Measurements from ENCODE around the gene LHFPL3.

The LHFPL3 gene

DNA sequence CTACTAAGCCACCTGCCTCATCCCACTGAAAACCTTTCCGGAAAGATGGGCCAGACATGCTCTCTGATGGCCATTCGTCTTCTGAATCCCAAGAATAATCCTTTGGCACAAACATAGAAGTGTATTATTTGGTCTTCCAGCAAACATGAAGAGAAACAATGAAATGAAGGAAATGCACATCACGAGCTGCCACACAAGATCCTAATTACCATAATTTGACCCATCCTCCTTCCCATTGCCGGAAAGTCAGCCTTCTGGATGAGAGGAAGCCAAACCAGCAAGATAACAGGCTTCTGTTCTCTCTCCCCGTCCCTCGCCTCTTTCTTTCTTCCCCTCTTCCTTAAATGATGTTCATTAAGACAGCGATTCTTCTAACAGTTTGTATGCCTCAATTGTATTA, 466.7 kb downstream of the LHFPL3 start:
- DNase-seq (ENCODE audit: extremely low read depth, low read depth): no peak
- TF ChIP-seq, protein P1, sequence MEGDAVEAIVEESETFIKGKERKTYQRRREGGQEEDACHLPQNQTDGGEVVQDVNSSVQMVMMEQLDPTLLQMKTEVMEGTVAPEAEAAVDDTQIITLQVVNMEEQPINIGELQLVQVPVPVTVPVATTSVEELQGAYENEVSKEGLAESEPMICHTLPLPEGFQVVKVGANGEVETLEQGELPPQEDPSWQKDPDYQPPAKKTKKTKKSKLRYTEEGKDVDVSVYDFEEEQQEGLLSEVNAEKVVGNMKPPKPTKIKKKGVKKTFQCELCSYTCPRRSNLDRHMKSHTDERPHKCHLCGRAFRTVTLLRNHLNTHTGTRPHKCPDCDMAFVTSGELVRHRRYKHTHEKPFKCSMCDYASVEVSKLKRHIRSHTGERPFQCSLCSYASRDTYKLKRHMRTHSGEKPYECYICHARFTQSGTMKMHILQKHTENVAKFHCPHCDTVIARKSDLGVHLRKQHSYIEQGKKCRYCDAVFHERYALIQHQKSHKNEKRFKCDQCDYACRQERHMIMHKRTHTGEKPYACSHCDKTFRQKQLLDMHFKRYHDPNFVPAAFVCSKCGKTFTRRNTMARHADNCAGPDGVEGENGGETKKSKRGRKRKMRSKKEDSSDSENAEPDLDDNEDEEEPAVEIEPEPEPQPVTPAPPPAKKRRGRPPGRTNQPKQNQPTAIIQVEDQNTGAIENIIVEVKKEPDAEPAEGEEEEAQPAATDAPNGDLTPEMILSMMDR (IDR thresholded peaks at IDR 0.05; ENCODE audit: low read depth, low read length, missing control alignments): no peak
- no peak overlapping the region for H3K4me3 ChIP-seq (replicated peaks; ENCODE audit: low read depth, low read length)

DNA sequence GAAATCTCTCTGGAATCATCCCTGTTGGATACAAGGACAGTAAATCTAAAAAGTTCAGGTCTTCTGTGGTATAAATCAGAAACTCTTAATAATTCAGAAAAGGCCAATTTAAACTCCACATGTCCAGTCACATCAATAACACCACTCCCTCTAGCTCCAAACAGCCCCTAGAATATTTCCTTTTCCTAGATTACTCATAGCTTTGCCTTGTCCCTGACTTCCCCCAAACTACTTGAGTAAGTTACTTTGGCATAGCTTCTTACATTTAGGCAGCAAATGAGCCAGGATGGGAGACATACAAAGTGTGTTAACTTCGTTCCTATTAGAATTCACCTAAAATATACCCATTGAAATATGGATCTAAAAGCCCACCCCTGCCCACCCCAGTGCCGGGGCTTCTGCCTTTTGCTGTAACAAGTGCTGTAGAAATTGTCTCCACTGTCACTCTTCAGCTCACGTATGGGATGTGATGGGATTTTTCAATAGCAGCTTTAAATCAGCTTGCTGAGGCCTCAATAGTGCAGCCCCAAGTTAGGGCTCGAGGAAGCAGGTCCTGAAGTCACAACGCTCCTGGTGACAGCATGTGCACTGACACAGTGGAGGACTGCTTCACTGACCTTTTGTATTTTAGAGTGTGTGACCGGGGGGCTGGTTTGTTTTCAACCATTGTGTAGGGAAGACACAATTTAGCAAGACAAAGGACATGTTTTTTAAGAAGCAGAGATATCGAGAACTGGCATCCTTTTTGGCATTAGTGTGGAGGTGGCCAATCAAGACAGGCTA, 467.4 kb downstream of the LHFPL3 start:
- TF ChIP-seq, protein P1 (IDR thresholded peaks at IDR 0.05; ENCODE audit: low read depth, low read length, missing control alignments): no peak
- no peak overlapping the region for H3K4me3 ChIP-seq (replicated peaks; ENCODE audit: low read depth, low read length)
- DNase-seq (ENCODE audit: extremely low read depth, low read depth): no peak

DNA sequence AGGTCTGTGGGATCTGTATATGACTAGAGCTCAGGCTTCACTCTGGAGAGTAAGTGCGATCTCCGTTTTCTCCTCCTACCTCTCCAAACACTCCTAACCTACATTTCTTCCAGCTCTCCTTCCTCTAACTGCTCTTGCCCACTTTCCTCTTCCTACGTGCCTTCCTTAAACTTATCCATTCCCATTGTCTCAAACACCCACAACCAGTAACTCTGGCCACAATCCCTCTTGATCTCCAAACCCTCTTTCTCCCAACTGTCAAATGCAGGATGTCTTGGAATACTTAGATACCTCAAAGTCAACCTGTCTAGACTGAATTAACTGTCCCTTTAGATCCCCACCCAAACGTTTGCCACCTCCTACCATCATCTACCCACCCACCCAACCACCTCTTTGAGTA, 471.9 kb downstream of the LHFPL3 start:
- TF ChIP-seq, protein P1 (IDR thresholded peaks at IDR 0.05; ENCODE audit: low read depth, low read length, missing control alignments): no peak
- DNase-seq (ENCODE audit: extremely low read depth, low read depth): no peak
- H3K4me3 ChIP-seq (replicated peaks; ENCODE audit: low read depth, low read length): no peak overlapping the region

DNA sequence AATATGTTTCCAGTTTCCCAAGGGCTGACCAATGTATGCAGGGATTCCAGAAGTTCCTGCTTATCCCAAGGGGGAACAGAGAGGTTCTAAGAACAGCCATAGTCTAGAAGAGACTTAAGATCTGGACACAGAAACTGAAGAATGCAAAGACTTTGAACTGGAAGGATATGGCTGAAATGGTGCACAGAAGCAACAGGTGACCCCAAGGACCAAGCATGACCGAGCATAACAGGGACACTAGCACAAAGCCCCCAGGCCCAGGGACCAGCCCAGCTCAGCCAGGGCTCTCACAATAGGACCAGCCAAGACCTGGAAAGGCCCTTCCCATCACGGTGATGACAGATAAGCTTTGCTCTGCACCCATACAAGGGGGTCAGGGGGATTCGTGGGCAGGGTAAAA, 472.6 kb downstream of the LHFPL3 start:
- DNase-seq (ENCODE audit: extremely low read depth, low read depth): no peak
- no peak overlapping the region for H3K4me3 ChIP-seq (replicated peaks; ENCODE audit: low read depth, low read length)
- TF ChIP-seq, protein P1 (IDR thresholded peaks at IDR 0.05; ENCODE audit: low read depth, low read length, missing control alignments): no peak

DNA sequence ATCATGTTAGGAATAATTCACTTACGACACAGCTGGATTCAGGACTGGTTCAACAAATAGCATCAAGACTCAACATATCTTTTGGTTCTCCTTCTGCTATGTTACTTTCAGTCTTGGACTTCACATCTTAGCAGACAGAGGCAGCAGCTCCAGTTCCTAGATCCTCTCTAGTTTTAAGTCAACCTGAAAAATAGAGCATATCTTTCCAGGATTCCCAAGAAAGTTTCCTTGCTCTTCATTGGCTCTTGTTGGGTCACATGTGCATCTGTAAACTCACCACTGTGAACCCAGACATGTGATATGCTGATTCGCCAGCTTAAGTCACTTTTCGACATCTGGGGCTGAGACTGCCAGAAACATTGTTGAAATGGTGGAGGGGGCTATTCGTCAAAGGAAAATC, 475.5 kb downstream of the LHFPL3 start:
- H3K4me3 ChIP-seq (replicated peaks; ENCODE audit: low read depth, low read length): no peak overlapping the region
- TF ChIP-seq, protein P1 (IDR thresholded peaks at IDR 0.05; ENCODE audit: low read depth, low read length, missing control alignments): no peak
- DNase-seq (ENCODE audit: extremely low read depth, low read depth): no peak

DNA sequence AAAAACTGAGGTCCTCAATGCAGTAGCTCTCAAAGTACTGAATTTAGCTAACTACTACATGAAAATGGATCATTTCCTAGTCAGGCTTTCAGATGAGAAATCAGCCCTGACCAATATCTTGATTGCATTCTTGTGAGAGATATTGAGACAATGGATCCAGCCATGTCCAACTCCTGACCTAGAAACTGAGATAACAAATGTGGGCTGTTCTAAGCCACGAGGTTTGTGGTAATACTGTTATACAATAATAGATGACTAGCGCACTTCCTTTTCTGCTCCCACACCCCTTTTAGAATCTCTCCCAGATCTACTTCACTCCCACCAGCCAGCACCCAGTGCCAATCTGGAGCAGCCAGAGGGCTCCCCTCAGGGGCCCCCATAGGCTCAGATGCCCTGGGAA, 476.3 kb downstream of the LHFPL3 start:
- TF ChIP-seq, protein P1 (IDR thresholded peaks at IDR 0.05; ENCODE audit: low read depth, low read length, missing control alignments): no peak
- DNase-seq (ENCODE audit: extremely low read depth, low read depth): no peak
- H3K4me3 ChIP-seq (replicated peaks; ENCODE audit: low read depth, low read length): no peak overlapping the region

Data from HFF-Myc (cell line).